Spleen (tissue), 7 donors: Measurements from ENCODE around the gene ZDHHC17.

ENCODE experiments used
- POLR2A ChIP-seq, 3 donors: fragments of 450-650 bp; IDR thresholded peaks; one replicate each; pipeline ENCODE4 v1.5.1; 2017; ENCODE audit warnings: antibody characterized with exemption in 3 of 3, mild to moderate bottlenecking in 1 of 3
- POLR2AphosphoS5 ChIP-seq, 3 donors: sonication (generic); formaldehyde crosslinking; IDR thresholded peaks; one replicate each; pipeline ENCODE4 v1.5.1; 2017; ENCODE audit warnings: antibody characterized with exemption in 3 of 3
- TF ChIP-seq, protein P1 (sequence below), 11 experiments: fragments of 200-600 bp in 7 of 11; fragments of 450-650 bp in 4 of 11; sonication (generic) in 4 of 11; IDR thresholded peaks in 8 of 11; conservative IDR thresholded peaks in 3 of 11; 1 replicate in 7 of 11; 2 replicates in 4 of 11; pipeline versions ENCODE4 v1.4.0 to v1.8.0; 2016 to 2021; ENCODE audit warnings: antibody characterized with exemption in 11 of 11, inconsistent platforms in 4 of 11, mild to moderate bottlenecking in 1 of 11
- donor health status: DM: no; HTN: no; CAD: no; lungs with moderate emphysema.
- donor health status: DM: no; HTN: no; CAD: no.
- donor health status: DM: no; HTN: no; CAD: no.

DNA sequence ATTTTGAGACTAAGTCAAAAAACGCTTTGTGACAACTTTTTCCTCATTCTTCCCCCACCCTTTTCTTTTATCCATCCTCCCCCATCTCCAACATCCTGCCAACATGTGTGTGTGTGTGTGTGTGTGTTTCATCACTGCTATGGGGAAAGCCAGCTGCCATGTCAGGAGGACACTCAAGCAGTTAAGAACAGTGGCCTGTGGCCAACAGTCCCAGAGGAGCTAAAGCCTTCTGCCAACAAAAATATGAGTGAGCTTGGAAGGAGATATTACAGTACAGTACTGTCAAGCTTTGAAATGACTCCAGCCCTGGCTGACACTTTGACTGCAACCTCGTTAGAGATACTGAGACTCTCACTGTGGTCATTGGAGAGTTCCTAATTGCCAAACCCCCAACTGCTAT, 119.9 kb downstream of the ZDHHC17 start:
- TF ChIP-seq, protein P1, sequence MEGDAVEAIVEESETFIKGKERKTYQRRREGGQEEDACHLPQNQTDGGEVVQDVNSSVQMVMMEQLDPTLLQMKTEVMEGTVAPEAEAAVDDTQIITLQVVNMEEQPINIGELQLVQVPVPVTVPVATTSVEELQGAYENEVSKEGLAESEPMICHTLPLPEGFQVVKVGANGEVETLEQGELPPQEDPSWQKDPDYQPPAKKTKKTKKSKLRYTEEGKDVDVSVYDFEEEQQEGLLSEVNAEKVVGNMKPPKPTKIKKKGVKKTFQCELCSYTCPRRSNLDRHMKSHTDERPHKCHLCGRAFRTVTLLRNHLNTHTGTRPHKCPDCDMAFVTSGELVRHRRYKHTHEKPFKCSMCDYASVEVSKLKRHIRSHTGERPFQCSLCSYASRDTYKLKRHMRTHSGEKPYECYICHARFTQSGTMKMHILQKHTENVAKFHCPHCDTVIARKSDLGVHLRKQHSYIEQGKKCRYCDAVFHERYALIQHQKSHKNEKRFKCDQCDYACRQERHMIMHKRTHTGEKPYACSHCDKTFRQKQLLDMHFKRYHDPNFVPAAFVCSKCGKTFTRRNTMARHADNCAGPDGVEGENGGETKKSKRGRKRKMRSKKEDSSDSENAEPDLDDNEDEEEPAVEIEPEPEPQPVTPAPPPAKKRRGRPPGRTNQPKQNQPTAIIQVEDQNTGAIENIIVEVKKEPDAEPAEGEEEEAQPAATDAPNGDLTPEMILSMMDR (IDR thresholded peaks at IDR 0.05 in 8 of 11, conservative IDR thresholded peaks at IDR 0.05 in 3 of 11): no peak
- TF ChIP-seq POLR2A (IDR thresholded peaks at IDR 0.05): no peak
- TF ChIP-seq POLR2AphosphoS5 (IDR thresholded peaks at IDR 0.05): no peak
